HG03558 (cell line): Measurements from ENCODE around the gene LAMA3.

Experiments used
- ATAC-seq: cut with Tn5 transposase; IDR thresholded peaks from one replicate; pipeline ENCODE4 v1.9.1; 2021; ENCODE audit warnings: moderate number of reproducible peaks; ENCODE audit not compliant: unreplicated experiment; ENCODE audit errors: extremely low read depth

The LAMA3 gene

DNA sequence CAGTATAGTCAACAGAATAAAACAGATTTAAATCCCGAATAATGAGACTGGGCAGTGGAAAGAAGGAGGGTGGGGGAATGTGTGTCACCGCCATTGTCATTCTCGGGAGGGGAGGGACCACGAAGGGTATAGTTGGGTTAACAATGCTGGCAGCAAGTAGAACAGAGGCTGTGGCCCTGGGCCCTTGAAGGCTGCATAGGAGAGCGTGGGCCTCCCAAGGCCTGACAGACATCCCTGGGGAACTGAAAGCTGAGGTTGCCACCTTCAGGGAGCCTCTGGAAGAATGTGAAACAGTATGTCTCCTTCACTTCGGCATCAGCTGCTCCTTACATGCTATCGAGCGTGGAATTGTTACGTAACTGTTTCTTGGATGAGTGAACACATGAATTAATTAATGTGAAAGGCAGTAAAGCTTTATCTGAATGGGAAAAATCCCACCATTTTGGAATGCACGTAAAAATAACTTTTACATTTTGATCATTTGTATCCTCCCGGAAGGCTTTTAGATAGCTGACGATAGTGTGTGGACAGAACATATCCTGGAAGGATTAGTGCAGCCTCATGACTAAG lies 232.5 kb downstream of the LAMA3 start:
- ATAC-seq, result no peak

DNA sequence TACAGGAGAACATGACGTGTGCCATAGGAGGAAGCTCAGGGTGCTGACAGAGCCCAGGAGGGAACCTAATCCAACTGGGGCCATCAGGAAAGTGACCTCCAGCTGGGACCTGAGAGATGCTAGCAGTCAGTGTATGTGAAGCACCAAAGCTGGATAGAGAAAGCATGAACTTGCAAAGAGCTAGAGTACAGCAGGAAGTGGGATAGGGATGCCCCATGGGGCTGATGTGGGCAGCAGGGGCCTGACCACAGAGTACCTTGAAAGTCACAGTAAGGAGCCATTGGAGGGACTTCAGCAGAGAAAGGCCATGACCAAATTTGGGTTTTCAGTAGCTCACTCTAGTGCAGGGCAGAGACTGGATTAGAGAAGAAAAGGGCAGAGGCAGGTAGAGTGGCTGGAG lies 233.7 kb downstream of the LAMA3 start:
- ATAC-seq, result no peak

DNA sequence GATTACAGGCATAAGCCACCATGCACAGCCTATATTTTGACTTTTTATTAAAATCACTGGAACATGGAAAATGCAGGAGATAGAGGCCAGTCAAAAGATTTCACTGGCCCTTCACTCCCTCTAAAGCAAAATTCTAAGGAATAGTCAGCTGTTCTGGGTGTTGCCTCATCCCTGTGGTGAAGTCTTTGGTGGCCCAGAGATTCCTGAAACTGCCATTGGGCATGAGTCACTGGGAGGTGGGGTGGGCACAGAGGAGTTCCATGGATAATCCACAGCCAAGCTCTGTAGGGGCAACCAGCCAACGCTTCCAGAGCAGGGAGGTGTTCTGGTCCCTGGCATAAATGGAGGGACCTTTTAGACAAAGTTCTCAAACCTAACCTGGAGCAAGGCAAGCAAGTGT lies 235.6 kb downstream of the LAMA3 start:
- ATAC-seq, result no peak

DNA sequence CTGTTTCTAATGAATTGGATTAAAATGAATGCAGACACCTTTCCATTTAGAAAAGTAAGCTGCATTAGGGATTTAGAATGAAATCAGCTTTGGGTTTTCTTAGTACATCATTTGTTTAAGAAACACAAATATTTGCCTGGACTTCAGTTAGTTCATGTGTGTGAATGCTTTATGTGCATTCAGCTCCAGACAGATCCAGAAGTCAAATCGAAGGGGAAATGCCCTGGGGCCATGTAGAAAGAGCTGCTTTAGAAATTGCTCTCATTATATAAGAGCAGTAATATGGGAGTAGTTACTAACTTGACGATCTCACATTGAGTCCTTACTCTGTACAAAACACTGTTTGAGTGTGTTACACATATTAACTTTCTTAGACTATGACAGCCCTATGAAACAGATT lies 237.3 kb downstream of the LAMA3 start:
- ATAC-seq, result no peak

DNA sequence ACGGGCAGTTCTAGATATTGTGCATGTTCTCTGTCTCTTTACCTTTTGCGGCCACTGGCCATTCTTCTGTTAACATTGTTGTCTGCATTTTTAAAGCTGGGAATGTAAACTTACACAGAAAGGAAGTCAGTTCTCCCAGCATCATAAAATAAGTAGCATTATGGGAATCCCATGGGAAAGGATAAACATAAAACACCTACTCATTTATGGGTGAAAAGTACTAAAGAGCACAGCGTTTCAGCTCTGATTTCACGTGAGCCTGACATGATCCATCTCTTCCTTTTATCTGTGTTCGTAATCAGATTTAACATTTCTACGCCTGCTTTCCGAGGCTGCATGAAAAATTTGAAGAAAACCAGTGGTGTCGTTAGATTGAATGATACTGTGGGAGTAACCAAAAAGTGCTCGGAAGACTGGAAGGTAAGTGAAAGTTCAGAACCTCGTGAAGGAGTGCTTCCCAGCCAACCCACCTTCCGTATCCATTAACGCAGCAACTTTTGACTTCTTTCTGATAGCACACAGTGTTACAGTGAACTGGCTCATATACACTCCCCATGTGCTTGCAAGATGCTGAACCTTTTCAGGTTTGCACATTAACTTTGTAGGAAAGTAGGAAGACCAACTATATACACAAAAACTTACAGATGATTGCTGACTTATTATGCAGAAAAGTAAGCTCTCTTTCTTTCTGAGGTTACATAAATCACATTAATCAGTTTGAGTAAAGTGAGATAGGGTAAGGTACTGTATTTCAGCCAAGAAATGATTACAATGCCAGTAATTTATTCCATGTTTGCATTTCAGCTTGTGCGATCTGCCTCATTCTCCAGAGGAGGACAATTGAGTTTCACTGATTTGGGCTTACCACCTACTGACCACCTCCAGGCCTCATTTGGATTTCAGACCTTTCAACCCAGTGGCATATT lies 238.8 kb downstream of the LAMA3 start:
- ATAC-seq, result no peak

DNA sequence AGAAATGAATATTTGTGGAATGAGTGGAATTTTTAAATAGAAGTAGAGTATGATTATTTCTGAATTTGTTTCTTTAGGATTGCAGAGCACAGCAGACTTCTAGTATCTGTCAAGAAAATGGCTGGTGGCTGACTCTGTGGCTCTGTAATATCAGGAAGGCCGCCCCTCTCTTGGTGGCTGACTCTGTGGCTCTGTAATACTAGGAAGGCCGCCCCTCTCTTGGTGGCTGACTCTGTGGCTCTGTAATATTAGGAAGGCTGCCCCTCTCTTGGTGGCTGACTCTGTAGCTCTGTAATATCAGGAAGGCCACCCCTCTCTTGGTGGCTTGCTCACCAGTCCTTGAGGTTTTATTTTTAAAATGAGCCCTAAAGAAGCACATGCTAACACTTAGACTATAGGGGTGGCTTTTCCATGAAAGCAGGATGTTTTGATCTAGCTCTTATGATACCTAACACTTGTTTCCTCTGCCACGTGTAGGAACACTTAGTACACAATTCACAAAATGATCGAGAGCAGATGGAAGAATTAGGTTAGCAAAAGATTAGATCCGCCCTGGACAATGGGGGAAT lies 240.2 kb downstream of the LAMA3 start:
- no peak for ATAC-seq

DNA sequence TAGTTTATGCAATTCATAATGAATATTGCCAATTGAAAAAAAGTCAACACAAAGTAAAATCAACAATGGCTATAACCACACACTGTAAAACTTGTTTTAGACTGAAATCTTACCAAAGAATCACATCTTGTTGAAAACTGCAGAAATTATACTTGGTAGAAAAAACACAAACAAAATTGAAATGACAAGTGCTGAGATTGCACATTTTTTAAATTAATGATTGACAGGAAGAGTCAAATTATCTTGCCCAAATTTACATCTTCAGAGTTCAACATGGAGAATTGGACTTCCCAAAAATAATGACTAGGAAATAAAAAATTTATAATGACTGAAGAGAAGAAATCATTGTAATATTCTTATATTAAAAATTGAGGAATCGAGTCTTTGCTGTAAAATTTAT lies 240.7 kb downstream of the LAMA3 start:
- ATAC-seq, result no peak

DNA sequence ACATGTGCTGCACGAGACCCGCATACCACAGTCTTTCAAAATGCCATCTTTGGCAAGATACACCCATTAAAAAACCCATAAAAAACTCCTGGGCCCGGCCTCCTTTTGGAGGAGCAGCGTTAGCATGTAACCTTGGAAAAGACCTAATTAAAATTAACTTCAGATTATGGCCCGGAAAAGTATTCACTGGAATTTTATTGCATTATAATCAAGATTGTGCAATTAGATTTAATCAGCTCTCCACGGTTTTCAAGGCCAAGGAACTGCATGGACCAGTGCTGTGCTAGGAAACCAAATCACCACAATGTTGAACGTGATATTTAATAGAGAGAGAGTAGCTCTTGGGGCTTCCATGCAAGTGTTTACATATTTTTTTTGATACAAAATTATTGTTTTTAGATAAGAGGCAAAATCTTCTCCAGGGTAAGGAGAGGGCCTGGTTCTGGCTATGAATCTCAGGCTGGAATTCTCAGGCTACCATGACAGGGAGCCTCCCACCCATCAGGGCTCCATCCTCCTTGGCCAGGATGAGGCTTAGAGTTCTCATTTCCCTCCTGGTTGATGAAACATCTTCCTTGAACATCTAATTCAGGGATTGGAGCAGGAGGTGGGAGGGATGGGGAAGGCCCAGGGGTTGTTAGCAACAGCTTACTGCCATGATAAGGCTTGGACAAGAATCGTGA lies 243.3 kb downstream of the LAMA3 start:
- no peak for ATAC-seq

DNA sequence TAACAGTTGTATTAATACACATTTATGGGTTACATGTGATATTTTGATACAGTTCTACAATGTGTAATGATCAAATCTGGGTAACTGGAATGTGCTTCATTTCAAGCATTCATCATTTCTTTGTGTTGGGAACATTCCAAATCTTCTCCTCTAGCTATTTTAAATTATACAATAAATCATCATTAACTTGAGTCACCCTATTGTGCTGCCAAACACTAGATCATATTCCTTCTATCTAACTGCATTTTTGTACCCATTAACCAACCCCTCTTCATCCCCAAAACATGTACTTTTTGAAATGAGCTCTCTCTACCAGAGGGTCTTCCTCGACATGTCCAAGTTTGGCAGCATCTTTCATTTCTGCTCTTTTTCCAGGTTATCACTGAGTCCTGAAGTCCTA lies 244.2 kb downstream of the LAMA3 start:
- ATAC-seq, result no peak

DNA sequence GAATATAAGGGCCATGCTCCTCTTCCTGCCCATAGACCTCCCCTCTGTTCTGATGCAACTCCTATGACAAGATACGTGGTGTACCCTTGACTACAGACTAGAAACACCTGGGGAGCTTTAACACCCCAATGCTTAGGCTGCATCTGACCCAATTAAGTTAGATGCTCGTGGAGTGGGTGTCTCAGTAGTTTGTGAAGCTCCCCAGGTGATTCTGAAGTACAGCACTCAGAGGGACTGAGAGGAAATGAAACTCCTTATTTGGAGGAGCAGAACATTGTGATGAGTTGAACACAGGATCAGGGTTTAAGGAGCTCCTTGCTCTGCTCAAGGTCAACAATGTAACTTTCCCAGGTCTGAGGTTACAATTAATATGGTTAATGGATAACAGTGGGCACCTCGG lies 245.0 kb downstream of the LAMA3 start:
- ATAC-seq, result no peak

DNA sequence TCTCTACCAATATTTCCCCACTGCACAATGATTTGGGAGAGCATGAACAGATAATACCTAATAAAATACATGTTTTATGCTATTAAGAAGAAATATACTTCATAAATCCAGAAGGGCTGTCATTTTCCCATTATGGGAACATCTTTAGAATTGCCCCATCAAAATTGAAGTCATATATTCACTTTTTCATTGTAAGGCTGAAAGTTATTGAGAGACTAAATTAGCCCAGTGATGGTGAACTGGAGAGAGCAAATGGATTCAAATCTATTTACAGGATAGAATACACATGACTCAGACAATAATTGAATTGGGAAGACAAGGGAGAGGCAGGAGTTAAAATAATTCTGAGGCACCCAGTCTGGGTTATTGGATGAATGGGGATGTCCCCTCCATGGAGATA lies 245.6 kb downstream of the LAMA3 start:
- ATAC-seq, result no peak

DNA sequence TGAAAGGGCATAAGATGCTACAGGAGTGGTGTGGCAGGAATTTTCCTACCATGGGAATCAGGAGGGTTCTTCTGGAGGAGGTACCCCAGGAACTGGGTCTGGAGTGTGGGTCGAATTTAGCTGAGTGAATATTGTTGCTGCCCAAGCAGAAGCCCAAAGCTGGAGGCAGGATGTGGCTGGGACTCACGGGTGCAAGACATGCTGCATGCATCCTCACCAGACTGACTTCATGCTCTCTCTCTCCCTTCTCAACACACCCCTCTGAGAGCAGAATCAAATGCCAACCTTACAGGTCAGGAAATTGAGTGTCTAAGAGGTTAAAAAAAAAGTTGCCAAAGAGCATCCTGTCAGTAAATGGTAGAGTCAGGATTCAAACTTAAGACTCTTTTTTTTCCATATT lies 246.6 kb downstream of the LAMA3 start:
- no peak for ATAC-seq

DNA sequence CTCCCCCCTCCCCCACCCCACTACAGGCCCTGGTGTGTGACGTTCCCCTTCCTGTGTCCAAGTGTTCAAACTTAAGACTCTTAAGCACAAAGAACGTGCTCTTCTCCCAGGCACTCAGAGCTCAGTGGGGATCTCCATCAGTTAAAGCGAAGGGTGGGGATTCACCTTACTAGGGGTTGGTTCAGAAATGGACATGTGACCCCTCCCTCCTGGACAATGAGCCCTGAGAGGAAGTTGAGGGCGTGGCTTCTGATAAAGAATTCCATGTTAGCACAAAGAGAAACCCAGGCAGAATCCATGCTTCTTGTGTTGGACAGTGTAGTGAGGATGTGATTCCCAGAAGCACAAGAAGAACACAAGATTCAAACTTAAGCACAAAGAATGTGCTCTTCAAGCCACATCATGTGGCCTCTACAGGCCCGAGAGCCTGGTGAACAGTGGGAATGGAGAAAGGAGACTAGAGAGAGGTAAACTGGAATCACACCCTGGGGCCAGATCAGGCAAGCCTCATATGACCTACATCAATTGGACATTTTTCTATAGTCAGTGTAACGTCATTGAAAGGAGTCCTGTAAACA lies 247.2 kb downstream of the LAMA3 start:
- no peak for ATAC-seq

DNA sequence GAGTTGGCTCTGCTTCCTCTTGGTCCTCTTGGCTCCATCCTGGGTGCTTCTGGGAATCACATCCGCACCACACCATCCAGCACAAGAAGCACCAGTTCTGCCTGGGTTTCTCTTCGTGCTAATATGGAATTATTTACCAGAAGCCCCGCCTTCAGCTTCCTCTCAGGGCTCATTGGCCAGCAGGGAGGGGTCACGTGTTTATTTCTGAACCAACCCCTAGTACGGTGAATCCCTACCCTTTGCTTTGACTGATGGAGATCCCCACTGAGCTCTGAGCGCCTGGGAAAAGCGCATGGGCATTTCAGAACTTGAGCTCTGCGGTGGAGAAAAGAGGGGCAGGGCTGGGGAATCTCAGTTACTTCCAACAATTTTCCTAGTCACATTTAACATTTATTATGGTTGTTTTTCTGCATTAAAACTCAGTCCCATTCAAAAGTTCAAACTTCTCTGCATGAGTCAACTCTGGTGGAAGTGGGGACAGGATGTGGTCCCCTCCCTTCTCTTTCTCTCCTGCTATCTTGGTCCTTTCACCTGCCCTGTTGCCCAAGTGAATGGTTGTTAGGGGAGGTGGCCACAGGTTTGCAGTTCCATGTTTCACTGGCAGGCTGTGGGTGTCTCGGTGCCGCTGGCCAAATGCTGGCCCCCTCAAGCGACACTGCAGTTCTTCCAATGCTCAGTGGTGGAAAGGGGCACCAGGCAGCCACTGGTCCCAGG lies 248.9 kb downstream of the LAMA3 start:
- no peak for ATAC-seq

DNA sequence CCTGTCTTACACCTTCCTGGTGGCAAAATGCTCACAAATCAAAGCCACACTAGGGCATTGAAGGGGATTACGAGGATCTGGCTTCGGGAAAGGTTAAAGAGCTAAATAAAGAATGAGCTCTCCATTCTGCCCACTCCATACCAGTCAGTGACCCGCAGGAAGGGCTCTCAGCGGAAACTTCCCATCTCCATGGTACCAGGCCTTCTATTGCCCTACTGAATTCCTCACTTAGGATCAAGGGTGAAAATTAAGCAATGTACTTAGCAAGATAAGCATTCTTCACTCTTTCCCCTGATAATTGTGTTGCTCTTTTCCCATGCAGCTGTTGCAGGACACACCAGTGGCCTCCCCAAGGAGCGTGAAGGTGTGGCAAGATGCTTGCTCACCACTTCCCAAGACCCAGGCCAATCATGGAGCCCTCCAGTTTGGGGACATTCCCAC lies 249.7 kb downstream of the LAMA3 start:
- no peak for ATAC-seq

DNA sequence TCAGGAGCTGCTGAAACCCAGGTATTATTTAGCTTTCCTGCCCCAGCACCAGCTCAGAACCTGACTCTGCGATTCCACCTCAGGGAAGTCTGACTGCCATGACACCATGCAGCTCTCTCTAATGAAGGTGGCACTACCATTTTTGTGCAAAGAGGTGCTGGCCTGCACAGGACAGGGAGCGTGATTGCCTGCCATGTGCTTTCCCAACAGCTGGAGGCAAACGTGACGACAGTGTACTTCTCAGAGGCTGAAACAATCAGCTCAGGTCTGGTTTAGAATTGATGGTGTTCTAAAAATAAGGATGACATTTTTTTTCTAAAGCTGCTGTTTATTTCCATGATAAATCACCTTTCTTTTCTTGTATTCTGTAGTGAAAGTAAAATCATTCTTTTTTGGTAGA lies 250.1 kb downstream of the LAMA3 start:
- no peak for ATAC-seq

DNA sequence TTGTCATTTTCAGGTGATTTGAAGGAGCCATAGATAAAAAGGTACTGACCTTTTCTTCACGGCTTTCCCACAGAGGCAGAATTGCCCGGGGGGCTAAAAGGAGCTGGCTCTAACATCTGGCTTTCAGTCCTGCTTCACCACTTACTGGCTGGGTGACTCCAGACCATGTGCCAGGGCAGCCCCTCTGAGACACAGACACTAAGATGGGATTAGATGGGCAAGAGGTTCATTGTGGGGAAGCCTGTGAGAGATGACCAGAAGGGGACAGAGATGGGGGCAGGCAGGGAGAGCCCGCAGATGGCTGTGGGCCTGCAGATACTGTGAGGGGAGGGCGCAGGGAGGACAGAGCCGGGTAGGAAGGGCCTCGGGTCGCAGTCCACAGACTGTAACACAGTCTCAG lies 250.6 kb downstream of the LAMA3 start:
- no peak for ATAC-seq

DNA sequence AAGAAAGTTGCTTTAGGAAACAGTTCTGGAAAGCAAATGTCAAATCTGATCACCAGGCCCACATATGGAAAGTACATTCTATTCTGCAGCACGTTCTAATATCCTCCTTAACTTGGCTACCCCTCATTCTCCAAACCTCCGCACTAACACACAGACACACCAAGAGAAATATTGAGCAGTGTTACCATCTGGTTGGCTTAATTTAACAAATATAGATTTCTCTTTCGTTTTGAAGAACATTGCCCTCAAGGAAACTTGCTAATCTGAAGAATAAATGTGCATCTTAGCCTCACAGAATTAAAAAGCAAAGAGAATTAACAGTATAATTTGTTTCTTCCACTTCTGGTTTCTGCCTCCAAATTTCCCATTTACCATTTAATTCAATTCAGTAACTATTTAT lies 252.5 kb downstream of the LAMA3 start:
- ATAC-seq, result no peak

DNA sequence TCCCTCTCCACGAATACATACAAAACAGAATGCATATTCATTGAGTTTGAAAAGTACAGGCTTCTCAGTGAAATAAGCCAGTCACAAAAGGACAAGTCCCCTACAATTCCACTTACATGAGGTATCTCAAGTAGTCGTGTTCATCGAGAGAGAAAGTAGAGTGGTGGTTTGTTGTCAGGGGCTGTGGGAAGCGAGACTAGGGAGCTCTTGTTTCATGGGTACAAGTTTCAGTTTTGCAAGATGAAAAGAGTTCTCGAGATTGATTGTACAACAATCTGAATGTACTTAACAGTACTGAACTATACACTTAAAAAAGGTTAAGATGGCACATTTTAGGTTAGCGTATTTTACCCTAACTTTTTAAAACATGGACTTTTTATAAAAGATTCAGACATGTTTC lies 253.9 kb downstream of the LAMA3 start:
- peak; percentile 66 for ATAC-seq
